Coronary artery (tissue), 2 donors: ENCODE results near the gene PNLIP.

Source experiments
- DNase-seq: peaks from one replicate; pipeline ENCODE4 v3.0.0-alpha.2; 2017; ENCODE audit warnings: low spot score
- H3K27ac ChIP-seq, 2 donors: fragments of 200-600 bp; sonication (generic); one replicate each; pipeline ENCODE4 v1.5.1; 2016 to 2019
- H3K4me3 ChIP-seq: fragments of 200-600 bp; sonication (generic); 2 replicates; pipeline ENCODE4 v1.5.1; 2016; ENCODE audit warnings: mild to moderate bottlenecking, moderate library complexity
- TF ChIP-seq, protein P1 (sequence below): fragments of 200-600 bp; sonication (generic); IDR thresholded peaks from one replicate; pipeline ENCODE4 v1.5.1; 2019; ENCODE audit warnings: antibody characterized with exemption

Gene PNLIP

DNA sequence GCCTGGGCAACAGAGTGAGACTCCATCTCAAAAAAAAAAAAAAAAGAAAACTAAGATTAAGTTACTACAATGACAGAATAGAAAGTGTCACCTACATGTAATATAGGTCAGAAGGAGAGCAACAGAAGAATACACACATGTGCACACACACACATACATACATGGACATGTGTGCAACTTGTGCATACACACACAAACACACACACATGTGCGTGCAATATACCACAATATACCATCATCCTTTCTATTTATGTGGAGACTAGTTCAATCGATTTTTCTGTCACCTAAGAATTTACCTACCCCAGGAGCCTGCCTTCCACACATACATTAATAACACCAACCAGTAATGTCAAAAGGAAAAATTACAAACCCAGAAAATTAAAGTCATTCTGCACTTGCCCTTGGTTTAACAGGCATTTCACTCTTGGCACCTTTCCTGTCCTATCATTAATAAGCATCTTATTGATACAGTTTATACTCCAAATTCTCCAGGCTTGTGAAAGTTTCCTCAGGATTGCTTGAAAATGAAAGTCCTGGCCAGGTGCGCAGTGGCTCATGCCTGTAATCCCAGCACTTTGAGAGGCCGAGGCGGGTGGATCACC is 47.5 kb downstream of the PNLIP start:
- H3K27ac ChIP-seq: no peak overlapping the region
- no peak overlapping the region for H3K4me3 ChIP-seq
- TF ChIP-seq, protein P1, sequence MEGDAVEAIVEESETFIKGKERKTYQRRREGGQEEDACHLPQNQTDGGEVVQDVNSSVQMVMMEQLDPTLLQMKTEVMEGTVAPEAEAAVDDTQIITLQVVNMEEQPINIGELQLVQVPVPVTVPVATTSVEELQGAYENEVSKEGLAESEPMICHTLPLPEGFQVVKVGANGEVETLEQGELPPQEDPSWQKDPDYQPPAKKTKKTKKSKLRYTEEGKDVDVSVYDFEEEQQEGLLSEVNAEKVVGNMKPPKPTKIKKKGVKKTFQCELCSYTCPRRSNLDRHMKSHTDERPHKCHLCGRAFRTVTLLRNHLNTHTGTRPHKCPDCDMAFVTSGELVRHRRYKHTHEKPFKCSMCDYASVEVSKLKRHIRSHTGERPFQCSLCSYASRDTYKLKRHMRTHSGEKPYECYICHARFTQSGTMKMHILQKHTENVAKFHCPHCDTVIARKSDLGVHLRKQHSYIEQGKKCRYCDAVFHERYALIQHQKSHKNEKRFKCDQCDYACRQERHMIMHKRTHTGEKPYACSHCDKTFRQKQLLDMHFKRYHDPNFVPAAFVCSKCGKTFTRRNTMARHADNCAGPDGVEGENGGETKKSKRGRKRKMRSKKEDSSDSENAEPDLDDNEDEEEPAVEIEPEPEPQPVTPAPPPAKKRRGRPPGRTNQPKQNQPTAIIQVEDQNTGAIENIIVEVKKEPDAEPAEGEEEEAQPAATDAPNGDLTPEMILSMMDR: no peak
- no peak for DNase-seq

DNA sequence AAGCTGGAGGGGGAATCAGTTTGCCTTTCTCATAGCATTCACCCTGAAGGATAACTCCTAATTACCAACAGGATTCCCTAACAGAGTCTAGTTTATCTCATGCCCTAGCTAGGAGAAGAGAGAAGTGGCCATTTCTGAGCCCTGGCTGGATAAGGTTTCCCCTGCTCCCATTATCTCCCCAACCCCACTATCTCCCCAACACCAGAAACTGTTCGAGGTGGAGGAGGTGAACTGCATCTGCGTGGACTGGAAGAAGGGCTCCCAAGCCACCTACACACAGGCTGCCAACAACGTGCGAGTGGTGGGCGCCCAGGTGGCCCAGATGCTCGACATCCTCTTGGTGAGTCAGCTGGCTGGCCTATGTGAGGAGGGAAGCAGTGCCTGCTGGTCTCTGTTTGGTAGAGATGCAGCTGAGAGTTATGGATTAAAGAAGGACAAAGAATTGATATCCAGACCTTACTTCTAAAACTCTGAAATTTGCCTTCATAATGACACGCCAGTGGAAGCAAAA is 48.8 kb downstream of the PNLIP start:
- H3K27ac ChIP-seq: no peak overlapping the region
- TF ChIP-seq, protein P1: no peak
- H3K4me3 ChIP-seq: no peak overlapping the region
- DNase-seq: no peak

DNA sequence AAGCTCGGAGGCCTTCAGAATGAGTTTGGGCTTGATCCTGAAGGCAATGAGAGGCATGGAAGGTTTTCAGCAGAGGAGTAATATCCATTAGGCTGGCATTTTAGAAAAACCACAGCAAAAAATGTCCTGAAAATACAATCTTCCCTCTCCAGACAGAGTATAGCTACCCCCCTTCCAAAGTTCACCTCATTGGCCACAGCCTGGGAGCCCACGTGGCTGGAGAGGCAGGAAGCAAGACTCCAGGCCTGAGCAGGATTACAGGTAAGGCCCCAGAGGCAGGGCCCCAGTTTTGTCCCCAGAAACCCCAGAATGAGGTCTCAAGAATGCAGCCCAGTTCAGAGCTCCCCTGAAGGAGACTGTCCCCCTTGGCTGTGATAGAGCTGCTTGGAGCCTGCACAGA is 50.3 kb downstream of the PNLIP start:
- Histone ChIP-seq H3K27ac (no peak overlapping the region), H3K4me3 (no peak overlapping the region)
- no peak for DNase-seq
- TF ChIP-seq, protein P1: no peak

DNA sequence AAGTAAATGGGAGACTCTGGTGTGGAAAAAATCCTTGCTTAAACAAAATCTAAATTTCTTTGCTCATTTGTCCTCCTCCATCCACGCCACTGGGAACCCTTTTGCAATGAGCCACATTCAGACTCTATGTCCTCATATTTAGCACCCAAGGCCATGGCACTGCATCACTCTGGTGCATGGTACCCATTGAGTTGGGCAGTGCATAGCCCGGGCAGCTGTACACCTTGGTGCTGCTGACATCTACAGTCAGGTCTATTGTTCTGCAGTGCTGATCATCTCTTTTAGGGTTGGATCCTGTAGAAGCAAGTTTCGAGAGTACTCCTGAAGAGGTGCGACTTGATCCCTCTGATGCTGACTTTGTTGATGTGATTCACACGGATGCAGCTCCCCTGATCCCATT is 51.8 kb downstream of the PNLIP start:
- Histone ChIP-seq H3K4me3 (no peak overlapping the region), H3K27ac (no peak overlapping the region)
- no peak for DNase-seq
- TF ChIP-seq, protein P1: no peak

DNA sequence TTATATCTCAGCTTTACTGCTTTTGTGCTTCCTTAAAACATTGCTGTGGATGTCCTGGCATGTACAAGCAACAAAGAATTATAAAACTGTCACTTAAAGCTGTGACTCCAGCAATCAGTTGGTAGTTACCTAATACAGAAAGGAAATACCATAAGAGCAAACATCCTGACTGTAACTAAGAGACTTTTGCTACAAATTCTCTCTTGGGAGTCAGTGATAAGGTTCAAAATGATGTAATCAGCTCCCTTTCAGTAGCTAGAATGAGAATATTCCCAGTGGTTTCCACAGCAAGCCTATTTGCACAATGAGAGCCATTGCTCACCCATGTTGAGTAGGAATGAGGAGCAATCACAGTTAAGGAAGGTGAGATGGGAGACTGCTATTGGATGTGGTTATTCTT is 52.6 kb downstream of the PNLIP start:
- TF ChIP-seq, protein P1: no peak
- H3K4me3 ChIP-seq: no peak overlapping the region
- no peak for DNase-seq
- H3K27ac ChIP-seq: no peak overlapping the region

DNA sequence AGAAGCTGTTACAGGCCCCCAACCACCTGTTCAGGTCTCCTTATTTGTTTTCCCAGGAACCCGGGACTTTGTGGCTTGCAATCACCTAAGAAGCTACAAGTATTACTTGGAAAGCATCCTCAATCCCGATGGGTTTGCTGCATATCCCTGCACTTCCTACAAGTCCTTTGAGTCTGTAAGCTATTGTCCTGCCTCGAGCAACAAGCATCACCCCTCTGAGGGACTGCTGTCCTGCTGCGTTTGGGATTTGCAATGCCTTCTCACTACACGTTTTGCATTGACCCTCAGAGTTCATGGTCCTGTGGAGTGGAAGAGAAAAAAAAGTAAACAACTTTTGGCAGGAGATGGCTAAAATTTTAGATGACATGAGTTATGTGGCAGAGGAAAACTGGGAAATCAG is 54.3 kb downstream of the PNLIP start:
- TF ChIP-seq, protein P1: no peak
- Histone ChIP-seq H3K4me3 (no peak overlapping the region), H3K27ac (no peak overlapping the region)
- DNase-seq: no peak

DNA sequence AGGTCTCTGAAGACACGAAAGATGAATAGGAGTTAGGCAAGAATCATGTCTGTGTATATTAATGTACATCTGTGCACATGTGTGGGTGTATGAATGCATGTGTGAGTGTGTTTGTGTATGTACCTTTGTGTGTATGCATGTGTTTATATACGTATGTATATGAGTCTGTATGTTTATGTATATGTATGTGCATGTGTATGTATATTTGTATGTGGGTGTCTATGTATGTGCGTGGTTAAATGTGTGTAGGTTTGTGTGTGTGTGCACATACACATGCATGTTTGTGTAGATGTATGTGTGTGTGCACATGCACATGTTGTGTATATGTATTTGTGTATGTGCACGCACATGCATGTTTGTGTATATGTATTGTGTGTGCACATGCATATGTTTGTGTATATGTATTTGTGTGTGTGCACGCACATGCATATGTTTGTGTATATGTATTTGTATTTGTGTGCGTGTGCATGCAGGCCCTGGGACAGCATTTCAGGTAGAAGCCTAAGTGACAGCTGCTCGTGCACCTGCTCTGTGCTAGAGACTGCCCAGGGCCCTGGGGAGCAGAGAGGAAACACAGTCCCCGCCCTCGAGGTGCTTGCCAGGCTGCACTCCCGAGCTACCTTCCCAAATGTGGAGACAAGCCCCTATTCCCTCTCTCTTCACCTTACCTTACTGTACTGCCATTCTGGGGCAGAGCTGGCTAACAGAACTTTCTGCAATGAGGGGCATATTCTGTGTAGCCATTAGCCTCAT is 57.1 kb downstream of the PNLIP start:
- H3K4me3 ChIP-seq: no peak overlapping the region
- no peak for DNase-seq
- TF ChIP-seq, protein P1: no peak
- H3K27ac ChIP-seq: no peak overlapping the region
